ENCODE results near the gene FSTL3.
A peak's percentile ranks its signal among the peaks of the same experiment; 100 is the strongest.
"Not testable (repeated sequence)": the region's sequence is repeated elsewhere in the genome, so short reads cannot be mapped to it uniquely, and the experiment has no call there.

The FSTL3 gene

DNA sequence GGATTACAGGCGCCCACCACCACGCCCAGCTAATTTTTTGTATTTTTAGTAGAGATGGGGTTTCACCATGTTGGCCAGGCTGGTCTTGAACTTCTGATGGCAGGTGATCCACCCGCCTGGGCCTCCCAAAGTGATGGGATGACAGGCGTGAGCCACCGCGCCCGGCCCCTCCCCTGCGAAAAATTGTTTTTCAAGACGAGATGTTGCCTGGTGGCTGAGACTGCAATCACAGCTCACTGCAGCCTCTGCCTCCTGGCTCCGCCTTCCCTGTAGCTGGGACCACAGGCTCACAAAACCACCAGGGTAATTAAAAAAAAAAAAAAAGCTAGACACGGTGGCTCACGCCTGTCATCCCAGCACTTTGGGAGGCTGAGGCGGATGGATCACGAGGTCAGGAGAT is 23.7 kb downstream of the FSTL3 start:
- H3K4me2 ChIP-seq (ENCODE audit: insufficient read depth, low read length); H2AFZ ChIP-seq (ENCODE audit: low read depth, low read length); H3K9ac ChIP-seq (ENCODE audit: low read depth, low read length); H3K27ac ChIP-seq (ENCODE audit: low read length); H3K4me3 ChIP-seq (ENCODE audit: low read depth in 1 of 2, low read length in 2 of 2); H4K20me1 ChIP-seq (ENCODE audit: insufficient read depth, low read length); H3K4me1 ChIP-seq (ENCODE audit: insufficient read depth, low read length); H3K79me2 ChIP-seq (ENCODE audit: insufficient read depth, low read length); H3K36me3 ChIP-seq (ENCODE audit: insufficient read depth, low read length); H3K27me3 ChIP-seq (ENCODE audit: insufficient read depth, low read length, poor library complexity); H3K9me3 ChIP-seq (ENCODE audit: insufficient read depth, low read length, severe bottlenecking): not testable (repeated sequence)
- ATAC-seq (ENCODE audit: insufficient read depth, low read depth) (peak; percentile 58; the same call in 2 of the 3 replicates), DNase-seq (peak; percentile 39)
- TF ChIP-seq, protein P1, sequence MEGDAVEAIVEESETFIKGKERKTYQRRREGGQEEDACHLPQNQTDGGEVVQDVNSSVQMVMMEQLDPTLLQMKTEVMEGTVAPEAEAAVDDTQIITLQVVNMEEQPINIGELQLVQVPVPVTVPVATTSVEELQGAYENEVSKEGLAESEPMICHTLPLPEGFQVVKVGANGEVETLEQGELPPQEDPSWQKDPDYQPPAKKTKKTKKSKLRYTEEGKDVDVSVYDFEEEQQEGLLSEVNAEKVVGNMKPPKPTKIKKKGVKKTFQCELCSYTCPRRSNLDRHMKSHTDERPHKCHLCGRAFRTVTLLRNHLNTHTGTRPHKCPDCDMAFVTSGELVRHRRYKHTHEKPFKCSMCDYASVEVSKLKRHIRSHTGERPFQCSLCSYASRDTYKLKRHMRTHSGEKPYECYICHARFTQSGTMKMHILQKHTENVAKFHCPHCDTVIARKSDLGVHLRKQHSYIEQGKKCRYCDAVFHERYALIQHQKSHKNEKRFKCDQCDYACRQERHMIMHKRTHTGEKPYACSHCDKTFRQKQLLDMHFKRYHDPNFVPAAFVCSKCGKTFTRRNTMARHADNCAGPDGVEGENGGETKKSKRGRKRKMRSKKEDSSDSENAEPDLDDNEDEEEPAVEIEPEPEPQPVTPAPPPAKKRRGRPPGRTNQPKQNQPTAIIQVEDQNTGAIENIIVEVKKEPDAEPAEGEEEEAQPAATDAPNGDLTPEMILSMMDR (IDR thresholded peaks at IDR 0.05; ENCODE audit: borderline replicate concordance, extremely low read depth, low read length, poor library complexity, severe bottlenecking): peak; percentile 3

DNA sequence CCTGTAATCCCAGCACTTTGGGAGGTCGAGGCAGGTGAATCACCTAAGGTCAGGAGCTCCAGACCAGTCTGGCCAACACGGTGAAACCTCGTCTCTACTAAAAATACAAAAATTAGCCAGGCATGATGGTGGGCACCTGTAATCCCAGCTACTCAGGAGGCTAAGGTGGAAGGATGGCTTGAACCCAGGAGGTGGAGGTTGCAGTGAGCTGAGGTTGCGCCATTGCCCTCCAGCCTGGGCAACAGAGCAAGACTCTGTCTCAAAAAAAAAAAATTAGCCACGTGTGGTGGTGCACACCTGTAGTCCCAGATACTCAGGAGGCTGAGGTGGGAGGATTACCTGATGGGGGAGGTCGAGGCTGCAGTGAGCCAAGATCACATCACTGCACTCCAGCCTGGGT is 26.7 kb downstream of the FSTL3 start:
- H3K9me3 ChIP-seq (ENCODE audit: insufficient read depth, low read length, severe bottlenecking); DNase-seq; H3K4me2 ChIP-seq (ENCODE audit: insufficient read depth, low read length); H2AFZ ChIP-seq (ENCODE audit: low read depth, low read length); H3K27me3 ChIP-seq (ENCODE audit: insufficient read depth, low read length, poor library complexity); H3K79me2 ChIP-seq (ENCODE audit: insufficient read depth, low read length); ATAC-seq (ENCODE audit: insufficient read depth, low read depth); H3K9ac ChIP-seq (ENCODE audit: low read depth, low read length); H3K36me3 ChIP-seq (ENCODE audit: insufficient read depth, low read length); H3K4me3 ChIP-seq (ENCODE audit: low read depth in 1 of 2, low read length in 2 of 2); H4K20me1 ChIP-seq (ENCODE audit: insufficient read depth, low read length); H3K4me1 ChIP-seq (ENCODE audit: insufficient read depth, low read length); H3K27ac ChIP-seq (ENCODE audit: low read length): not testable (repeated sequence)

DNA sequence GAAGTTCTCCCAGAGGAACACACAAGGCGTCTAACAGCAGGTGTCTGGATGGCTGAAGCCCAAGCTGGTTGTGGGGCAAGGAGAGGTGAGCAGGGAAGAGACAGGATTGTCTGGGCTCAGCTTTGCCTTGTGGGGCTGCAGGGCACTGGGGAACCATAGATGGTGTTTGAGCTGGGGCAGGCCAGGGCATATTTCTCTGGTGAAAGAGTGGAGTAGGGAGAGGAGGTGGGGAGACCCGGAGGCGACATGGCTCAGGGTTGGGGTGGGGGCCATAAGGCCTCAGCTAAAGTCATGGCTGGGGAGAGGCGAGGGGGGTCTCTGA is 27.1 kb downstream of the FSTL3 start:
- H3K27ac ChIP-seq (ENCODE audit: low read length): no peak overlapping the region
- no peak overlapping the region for H3K4me3 ChIP-seq (ENCODE audit: low read depth in 1 of 2, low read length in 2 of 2)
- ATAC-seq (ENCODE audit: insufficient read depth, low read depth) (0 out of 3 replicates have a peak, but pooled peaks have one; percentile 17), DNase-seq (no peak)
- TF ChIP-seq EZH2 (IDR thresholded peaks at IDR 0.05; ENCODE audit: borderline replicate concordance, low read depth, low read length, severe bottlenecking): no peak
- TF ChIP-seq, protein P1 (IDR thresholded peaks at IDR 0.05; ENCODE audit: borderline replicate concordance, extremely low read depth, low read length, poor library complexity, severe bottlenecking): no peak
- no peak overlapping the region for H3K4me2 ChIP-seq (ENCODE audit: insufficient read depth, low read length)
- H4K20me1 ChIP-seq (ENCODE audit: insufficient read depth, low read length): no peaks in the 10 kb centered on the region
- H3K4me1 ChIP-seq (ENCODE audit: insufficient read depth, low read length): no peaks in the 10 kb centered on the region
- no peak overlapping the region for H3K9ac ChIP-seq (ENCODE audit: low read depth, low read length)
- no peaks in the 10 kb centered on the region for H3K27me3 ChIP-seq (ENCODE audit: insufficient read depth, low read length, poor library complexity)
- H3K79me2 ChIP-seq (ENCODE audit: insufficient read depth, low read length): no peaks in the 10 kb centered on the region
- H2AFZ ChIP-seq (ENCODE audit: low read depth, low read length): no peak overlapping the region
- no peaks in the 10 kb centered on the region for H3K9me3 ChIP-seq (ENCODE audit: insufficient read depth, low read length, severe bottlenecking)
- H3K36me3 ChIP-seq (ENCODE audit: insufficient read depth, low read length): no peaks in the 10 kb centered on the region

DNA sequence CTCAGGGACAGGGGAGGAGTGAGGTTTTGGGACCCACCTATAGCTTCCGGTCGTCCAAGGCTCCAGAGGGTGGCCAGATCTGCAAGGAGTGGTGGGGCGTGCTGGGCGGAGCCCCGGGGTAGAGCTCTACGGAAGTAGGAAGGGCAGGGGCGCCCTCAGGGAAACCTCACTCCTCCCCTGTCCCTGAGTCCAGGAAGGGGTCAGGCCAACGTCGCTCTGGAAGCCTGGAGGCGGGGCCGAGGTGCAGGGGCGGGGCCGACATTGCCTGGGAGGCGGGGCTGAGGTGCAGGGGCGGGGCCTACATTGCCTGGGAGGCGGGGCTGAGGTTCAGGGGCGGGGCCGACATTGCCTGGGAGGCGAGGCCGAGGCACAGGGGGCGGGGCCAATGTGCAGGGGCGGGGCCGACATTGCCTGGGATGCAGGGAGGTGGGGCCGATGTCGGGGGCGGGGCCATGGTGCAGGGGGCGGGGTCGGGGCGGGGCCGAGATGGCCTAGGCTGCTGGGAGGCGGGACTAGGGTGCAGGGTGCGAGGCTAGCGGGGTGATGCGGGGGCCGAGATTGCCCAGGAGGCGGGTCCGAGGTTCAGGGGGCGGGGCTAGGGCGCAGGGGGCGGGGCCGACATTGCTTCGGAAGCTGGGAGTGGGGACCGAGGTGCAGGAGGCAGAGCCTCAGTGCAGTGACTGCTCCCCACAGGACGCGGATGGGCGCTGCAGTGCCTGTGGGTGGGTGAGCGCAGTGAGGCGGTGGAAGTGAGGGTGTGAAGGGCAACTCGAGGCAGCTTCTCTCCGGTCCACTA is 27.7 kb downstream of the FSTL3 start:
- Histone ChIP-seq H3K27ac (ENCODE audit: low read length) (no peak overlapping the region), H3K79me2 (ENCODE audit: insufficient read depth, low read length) (no peaks in the 10 kb centered on the region), H3K36me3 (ENCODE audit: insufficient read depth, low read length) (no peaks in the 10 kb centered on the region), H3K4me1 (ENCODE audit: insufficient read depth, low read length) (no peaks in the 10 kb centered on the region), H3K4me3 (ENCODE audit: low read depth in 1 of 2, low read length in 2 of 2) (no peak overlapping the region), H2AFZ (ENCODE audit: low read depth, low read length) (no peak overlapping the region), H3K9ac (ENCODE audit: low read depth, low read length) (no peak overlapping the region), H3K9me3 (ENCODE audit: insufficient read depth, low read length, severe bottlenecking) (no peaks in the 10 kb centered on the region), H3K27me3 (ENCODE audit: insufficient read depth, low read length, poor library complexity) (no peaks in the 10 kb centered on the region), H3K4me2 (ENCODE audit: insufficient read depth, low read length) (no peak overlapping the region), H4K20me1 (ENCODE audit: insufficient read depth, low read length) (no peaks in the 10 kb centered on the region)
- TF ChIP-seq EZH2 (IDR thresholded peaks at IDR 0.05; ENCODE audit: borderline replicate concordance, low read depth, low read length, severe bottlenecking): no peak
- ATAC-seq (ENCODE audit: insufficient read depth, low read depth) (peak; percentile 29; the same call in 1 of the 3 replicates), DNase-seq (peak; percentile 47)

All from DND-41 (cell line).